ENCODE results near the gene AKIRIN2.
"Not testable (repeated sequence)": the region's sequence is repeated elsewhere in the genome, so short reads cannot be mapped to it uniquely, and the experiment has no call there.

AKIRIN2 gene

GRCh38 chr6:87687893-87688292, 14.1 kb downstream of the AKIRIN2 start:
- DNase-seq (ENCODE audit: low read depth in 2 of 2), result not testable (repeated sequence)

GRCh38 chr6:87687296-87687695, 14.7 kb downstream of the AKIRIN2 start:
- DNase-seq (ENCODE audit: low read depth in 2 of 2), result no peak

GRCh38 chr6:87686636-87687205, 15.3 kb downstream of the AKIRIN2 start:
- not testable (repeated sequence) for DNase-seq (ENCODE audit: low read depth in 2 of 2)

GRCh38 chr6:87684895-87685654, 17.0 kb downstream of the AKIRIN2 start:
- no peak for DNase-seq (ENCODE audit: low read depth in 2 of 2)

GRCh38 chr6:87683890-87684289, 18.1 kb downstream of the AKIRIN2 start:
- no peak for DNase-seq (ENCODE audit: low read depth in 2 of 2)

GRCh38 chr6:87682310-87682709, 19.7 kb downstream of the AKIRIN2 start:
- no peak for DNase-seq (ENCODE audit: low read depth in 2 of 2)

- DNase-seq (ENCODE audit: low read depth in 2 of 2), result no peak
These were observed 26.9 kb downstream of the AKIRIN2 start for GRCh38 chr6:87675004-87675681.

GRCh38 chr6:87674290-87674689, 27.7 kb downstream of the AKIRIN2 start:
- DNase-seq (ENCODE audit: low read depth in 2 of 2), result no peak

GRCh38 chr6:87673237-87673636, 28.8 kb downstream of the AKIRIN2 start:
- no peak for DNase-seq (ENCODE audit: low read depth in 2 of 2)

GRCh38 chr6:87672641-87673040, 29.4 kb downstream of the AKIRIN2 start:
- no peak for DNase-seq (ENCODE audit: low read depth in 2 of 2)

- DNase-seq (ENCODE audit: low read depth in 2 of 2), result no peak
These were observed 30.4 kb downstream of the AKIRIN2 start for GRCh38 chr6:87671555-87672029.

- no peak for DNase-seq (ENCODE audit: low read depth in 2 of 2)
These were observed 31.3 kb downstream of the AKIRIN2 start for GRCh38 chr6:87670707-87671106.

- no peak for DNase-seq (ENCODE audit: low read depth in 2 of 2)
These were observed 33.0 kb downstream of the AKIRIN2 start for GRCh38 chr6:87669051-87669450.

- DNase-seq (ENCODE audit: low read depth in 2 of 2), result no peak
These were observed 34.0 kb downstream of the AKIRIN2 start for GRCh38 chr6:87668013-87668412.

- DNase-seq (ENCODE audit: low read depth in 2 of 2), result no peak
These were observed 35.0 kb downstream of the AKIRIN2 start for GRCh38 chr6:87667032-87667431.

GRCh38 chr6:87664921-87665485, 37.0 kb downstream of the AKIRIN2 start:
- no peak for DNase-seq (ENCODE audit: low read depth in 2 of 2)

GRCh38 chr6:87663434-87663833, 38.6 kb downstream of the AKIRIN2 start:
- no peak for DNase-seq (ENCODE audit: low read depth in 2 of 2)

- DNase-seq (ENCODE audit: low read depth in 2 of 2), result no peak
These were observed 40.5 kb downstream of the AKIRIN2 start for GRCh38 chr6:87661503-87661902.

GRCh38 chr6:87661016-87661415, 41.0 kb downstream of the AKIRIN2 start:
- peak; percentile 25 to 31 for DNase-seq (ENCODE audit: low read depth in 2 of 2)

GRCh38 chr6:87660226-87660911, 41.7 kb downstream of the AKIRIN2 start:
- no peak for DNase-seq (ENCODE audit: low read depth in 2 of 2)

- no peak for DNase-seq (ENCODE audit: low read depth in 2 of 2)
These were observed 43.5 kb downstream of the AKIRIN2 start for GRCh38 chr6:87658516-87658915.

GRCh38 chr6:87656857-87657256, 45.2 kb downstream of the AKIRIN2 start:
- no peak for DNase-seq (ENCODE audit: low read depth in 2 of 2)
